Measurements from ENCODE around the gene SYT17.

SYT17 gene

GRCh38 chr16:19315889-19316433 is 147.9 kb downstream of the SYT17 start:
- in situ Hi-C loops (cut with HindIII; ENCODE audit: low pct_unique_long_range_greater_than_20kb, low sequenced_read_pairs): no loop called here
- DNase-seq (ENCODE audit: low read depth in 1 of 2, low spot score in 1 of 2): no peak
- no peak for TF ChIP-seq JUND (IDR thresholded peaks at IDR 0.05; ENCODE audit: low read depth)

- no peak for TF ChIP-seq JUND (IDR thresholded peaks at IDR 0.05; ENCODE audit: low read depth)
- in situ Hi-C loops (cut with HindIII; ENCODE audit: low pct_unique_long_range_greater_than_20kb, low sequenced_read_pairs): no loop called here
- no peak for DNase-seq (ENCODE audit: low read depth in 1 of 2, low spot score in 1 of 2)
Measured at GRCh38 chr16:19316846-19317245, 148.8 kb downstream of the SYT17 start.

Data from T47D (cell line).